GM18517 (cell line): ENCODE measurements around the gene ENOX2.

ENCODE experiments used
- ATAC-seq: cut with Tn5 transposase; IDR thresholded peaks from one replicate; pipeline ENCODE4 v1.9.1; 2021; ENCODE audit warnings: mild to moderate bottlenecking, moderate library complexity; ENCODE audit not compliant: unreplicated experiment

ENOX2 gene

DNA sequence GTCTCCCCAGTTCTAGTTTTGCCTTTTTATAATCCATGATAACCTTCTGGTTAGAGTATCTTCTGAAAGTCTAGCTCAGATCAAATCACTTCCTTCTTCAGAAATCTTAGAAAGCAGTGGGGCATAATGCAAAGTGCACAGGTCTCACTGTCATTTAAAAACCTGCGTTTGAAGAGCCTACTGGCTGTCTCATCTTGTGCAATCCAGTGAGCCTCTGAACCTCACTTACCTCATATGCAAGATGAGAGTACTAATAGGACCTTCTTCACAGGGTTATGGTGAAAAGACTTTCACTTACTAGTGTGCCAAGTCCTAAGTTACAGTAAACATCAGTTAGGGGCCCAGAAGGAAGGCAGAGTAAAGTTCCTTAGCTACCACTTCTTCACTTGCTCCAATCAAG is 131.4 kb downstream of the ENOX2 start:
- no peak for ATAC-seq

DNA sequence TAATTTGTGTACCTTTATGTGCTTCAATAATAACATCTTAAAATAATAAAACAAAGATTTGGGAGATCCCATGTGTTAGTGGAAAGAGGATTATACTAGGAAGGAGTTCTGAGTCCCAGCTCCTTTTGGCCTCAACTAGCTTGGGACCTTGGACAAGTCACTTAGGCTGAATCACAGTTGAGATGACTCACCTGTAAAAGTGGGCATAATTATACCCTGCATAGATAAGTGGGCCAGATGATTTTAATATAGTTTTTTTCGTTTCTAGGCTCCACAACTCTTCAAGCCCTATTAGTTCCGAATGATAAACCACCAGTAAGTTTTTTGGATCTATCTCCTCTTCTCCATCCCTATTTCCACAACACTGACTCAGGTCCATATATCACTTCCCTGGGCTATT is 131.8 kb downstream of the ENOX2 start:
- ATAC-seq = no peak

DNA sequence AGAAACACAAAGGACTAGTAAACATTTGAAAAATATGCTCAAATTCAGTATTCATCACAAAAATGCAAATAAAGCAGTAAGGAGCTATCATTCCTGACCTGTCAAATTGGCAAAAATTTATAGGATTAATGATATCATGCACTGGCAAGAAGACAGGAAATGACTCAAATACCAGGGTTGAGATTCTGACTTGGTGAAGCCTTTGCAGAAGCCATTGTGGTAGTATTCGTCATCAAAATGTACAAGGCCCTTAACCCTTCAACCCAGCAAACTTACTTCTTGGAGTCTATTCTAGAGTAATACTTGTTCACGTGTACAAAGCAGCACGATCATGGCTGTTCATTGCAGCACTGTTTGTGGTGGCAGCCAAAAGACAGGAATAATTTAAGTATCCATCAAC is 132.4 kb downstream of the ENOX2 start:
- no peak for ATAC-seq

DNA sequence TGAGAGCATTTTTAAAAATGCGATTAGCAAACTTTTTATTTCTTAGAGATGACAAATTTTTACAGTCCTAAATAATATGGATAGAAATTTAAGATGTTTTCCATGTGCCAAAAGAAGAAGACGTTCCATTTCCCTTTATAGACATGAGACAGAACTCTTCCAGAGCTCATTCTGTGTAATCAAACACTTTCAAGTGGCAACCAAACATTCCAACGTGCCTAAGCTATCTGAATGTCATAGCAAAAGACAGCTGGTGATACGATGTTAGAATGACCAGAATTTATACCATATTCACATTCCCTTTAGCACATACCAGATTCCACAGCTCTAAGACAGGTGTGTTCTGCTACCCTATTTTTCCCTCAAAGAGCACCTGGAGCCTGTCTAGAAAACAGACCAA is 133.2 kb downstream of the ENOX2 start:
- no peak for ATAC-seq

DNA sequence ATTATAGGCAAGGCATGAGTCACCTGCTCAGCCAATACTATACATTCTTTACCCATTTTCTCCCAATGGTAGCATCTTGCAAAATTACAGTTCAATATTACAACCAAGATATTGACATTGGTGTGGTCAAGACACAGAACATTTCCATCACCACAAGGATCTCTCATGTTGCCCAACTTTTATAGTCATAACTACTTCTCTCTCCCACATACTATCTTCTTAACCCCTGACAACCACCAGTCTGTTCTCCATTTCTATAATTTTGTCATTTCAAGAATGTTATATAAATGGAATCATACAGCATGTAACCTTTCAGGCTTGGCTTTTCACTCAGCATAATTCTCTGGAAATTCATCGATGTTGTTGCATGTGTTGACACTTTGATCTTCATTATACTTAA is 144.9 kb downstream of the ENOX2 start:
- no peak for ATAC-seq

DNA sequence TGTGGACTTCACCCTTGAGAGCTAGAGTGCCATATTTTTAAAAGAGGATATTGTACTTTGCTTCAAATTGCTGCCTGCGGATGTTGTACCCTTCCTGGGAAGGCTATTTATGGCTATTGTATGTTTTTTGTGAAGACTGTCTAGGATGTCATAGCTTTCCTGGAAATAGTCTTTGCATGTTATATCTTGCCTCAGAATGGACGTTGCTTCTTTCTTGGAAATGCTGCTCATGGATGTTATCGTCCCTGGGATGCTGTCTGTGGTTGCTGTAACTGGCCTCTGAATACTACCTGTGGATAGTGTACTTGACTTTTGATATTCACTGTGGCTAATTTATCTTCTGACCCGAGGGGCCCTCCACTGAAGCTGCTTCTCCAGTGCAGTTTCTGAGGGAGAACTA is 146.8 kb downstream of the ENOX2 start:
- ATAC-seq = no peak

DNA sequence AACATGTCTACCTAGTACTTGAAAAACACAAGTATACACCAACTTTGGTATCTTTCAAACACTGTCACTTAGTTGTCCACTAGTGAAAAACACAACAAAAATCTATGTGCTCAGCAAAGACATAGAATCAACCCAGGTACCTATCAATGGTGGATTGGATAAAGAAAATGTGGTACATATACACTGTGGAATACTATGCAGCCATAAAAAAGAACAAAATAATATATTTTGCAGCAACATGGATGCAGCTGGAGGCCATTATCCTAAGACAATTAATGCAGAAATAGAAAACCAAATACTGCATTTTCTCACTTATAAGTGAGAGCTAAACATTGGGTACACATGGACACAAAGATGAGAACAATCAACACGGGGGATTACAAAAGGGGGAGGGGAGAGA is 148.7 kb downstream of the ENOX2 start:
- ATAC-seq = no peak

DNA sequence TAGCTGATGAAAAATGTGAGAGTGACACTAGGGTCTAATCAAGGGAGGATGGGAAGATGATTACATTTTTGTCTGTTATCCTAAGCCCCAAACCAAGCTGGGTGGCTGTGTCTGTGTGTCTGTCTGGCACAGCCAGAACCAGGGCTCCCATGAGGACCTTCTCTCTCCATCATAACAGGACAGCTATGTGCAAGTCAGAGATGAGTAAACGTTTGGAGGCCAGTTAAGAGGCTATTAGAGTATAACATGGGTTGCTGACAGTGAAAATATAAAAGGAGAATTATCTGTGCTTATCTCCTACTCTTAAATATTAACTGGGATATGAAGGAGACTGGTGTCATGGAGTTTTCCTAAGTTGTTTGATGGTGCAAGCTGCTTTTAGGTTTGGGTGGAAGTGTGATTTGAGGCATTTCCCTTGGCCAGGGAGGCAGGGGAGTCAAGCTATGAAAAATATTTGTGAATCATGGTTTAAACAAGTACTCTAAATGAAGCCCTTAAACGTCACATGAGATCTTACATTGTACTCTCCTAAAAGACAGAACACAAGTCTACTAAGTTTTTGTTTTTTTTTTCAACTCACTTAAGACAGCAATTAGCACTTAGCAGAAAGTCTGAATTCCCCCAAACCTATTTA is 156.2 kb downstream of the ENOX2 start:
- ATAC-seq = no peak

DNA sequence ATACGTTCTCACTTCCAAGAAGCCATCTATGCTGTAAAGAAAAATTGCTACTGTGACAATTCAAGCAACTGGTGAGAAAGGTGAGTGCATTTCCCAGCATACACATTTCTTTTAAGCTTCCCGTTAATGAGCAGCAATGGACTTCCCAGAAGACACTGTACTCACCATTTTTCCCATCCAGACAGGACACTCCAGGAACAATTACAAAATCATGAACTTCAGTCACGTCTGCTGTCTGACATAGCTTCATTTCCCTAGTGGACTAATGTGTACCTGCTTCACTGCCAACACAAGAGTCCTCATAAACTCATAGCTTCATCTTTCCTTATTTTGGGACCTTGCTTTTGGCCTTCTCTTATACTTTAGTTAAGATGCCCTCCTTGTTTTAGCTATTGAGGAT is 156.9 kb downstream of the ENOX2 start:
- ATAC-seq = no peak

DNA sequence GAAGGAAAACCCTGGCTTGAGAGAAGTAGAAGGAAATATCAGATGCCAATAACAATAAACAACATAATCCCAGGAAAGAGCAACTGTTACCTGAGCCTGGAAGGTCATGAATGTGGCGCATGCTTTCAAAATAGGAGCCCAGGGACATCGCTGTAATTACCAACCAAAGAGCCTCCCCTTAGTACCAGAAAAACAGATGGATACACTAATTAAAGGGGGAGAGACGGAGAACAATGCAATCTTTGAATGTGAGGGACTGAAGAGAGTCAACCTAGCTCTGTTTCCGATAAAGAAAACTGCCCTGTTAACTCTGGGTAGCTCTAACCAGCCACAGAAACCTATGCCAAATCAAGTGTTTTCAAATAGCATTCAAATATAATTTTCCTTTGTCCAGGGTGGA is 161.4 kb downstream of the ENOX2 start:
- no peak for ATAC-seq

DNA sequence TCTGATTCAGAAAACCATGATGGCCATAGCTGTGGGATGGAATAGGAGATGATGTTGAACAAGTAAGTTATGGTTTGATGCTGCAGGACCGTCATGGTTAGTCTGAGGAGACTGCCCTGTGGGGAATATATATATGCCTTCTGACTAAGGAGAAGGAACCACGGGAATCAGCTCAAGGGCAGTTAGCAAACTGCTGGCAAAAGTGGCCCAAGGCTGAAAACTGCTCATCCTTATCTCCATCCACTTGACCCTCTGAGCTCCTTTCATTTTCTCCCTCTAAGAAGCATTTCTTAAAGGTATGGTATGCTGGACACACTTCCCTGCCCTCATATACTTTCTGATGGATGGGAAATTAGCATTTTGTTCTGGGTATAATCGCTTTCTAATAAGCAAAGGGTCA is 161.9 kb downstream of the ENOX2 start:
- no peak for ATAC-seq

DNA sequence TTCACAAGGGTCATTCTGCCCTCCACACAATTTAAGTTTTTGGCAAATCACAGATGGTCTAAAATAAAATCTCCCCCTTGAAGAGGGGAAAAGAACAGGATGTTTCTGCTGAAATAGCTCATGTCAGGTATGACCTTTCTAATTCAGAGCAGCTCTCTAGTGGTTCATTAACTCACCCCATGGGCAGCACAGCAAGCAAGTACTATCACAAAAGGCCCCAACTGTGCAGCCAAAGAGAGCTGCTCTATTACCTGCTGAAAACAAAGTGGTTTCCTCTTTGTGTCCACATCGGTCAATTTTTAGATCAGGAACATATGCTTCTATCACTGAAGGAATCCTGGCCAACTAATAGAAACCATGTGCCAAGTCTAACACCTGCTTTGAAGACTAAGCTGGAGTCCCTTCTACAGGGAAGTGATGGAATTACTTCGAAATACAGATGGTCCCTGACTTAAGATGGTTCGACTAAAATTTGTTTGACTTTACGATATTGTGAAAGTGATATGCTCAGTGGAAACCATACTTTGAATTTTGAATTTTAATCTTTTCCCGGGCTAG is 164.3 kb downstream of the ENOX2 start:
- no peak for ATAC-seq

DNA sequence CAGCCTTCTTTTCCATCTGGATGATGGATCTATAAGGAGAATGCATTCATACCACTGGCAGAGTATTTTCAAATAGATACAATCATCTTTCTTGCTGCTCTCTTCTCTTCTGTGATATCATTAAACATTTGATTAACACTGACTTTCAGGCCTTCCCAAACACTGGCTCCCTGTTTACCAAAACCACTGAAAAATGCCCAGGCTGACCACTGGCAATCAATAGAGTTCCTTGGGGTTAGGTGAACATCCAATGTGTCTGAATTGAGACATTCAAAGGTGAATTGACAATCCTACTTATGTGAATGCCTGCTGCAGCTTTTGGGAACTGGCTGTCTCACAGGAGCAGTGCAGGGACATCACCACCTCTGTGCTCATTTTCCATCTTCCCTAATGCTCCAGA is 168.3 kb downstream of the ENOX2 start:
- ATAC-seq = no peak

DNA sequence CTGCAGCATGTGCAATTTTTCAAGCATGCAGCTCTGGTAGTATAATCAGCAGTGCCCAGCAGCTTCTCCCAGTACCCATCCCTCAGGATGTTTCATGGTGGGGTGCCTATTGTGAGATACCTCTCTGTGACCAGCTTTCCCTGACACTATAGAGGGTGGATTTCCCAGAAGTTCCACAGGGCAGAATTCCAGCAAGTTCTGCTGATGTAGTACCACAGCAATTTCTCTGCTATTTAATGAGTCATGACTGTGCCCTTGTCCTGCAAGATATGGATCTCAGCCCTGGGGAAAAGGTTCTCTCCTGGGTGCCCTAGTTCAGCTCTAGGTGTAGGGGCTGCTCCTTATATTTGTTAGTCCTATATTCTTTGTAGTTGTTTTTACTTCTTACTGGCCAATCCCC is 174.8 kb downstream of the ENOX2 start:
- no peak for ATAC-seq

DNA sequence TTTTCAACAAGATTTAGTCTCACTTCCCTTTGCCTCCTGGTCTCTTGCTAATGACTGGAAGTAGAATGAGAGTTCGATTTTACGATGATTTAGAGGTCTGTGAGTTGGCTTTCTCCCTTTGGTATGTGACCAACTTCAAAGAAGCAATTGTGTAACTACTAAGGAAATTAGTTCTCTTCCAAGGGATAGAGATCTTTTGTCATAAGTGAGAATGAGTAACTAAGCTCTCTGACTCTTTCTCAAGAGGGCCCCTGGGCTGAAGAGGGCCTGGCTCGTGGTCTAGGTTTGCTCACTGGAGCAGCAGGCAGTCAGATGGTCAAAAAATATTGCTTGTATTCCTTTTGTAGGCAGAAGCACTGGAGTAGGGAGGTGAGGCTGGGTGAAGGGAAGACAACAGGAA is 176.3 kb downstream of the ENOX2 start:
- no peak for ATAC-seq

DNA sequence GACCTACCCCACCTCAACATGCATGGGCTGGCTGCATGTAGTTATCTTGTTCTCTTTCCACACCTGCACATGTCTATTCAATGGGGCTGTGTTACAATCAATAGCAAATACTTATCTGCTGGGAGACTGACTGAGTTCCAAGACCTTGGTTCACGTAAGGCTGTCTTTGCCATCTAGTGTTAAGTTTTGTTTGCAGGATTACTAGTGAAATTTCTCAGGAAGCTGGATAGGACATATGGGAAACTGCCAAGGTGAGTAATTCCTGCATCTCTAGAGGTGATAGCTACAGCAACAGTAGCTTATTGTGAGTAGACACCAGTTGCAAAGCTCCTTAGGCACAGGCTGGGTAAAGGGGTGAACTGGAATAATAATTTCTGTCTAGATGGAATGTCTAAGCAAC is 177.5 kb downstream of the ENOX2 start:
- no peak for ATAC-seq

DNA sequence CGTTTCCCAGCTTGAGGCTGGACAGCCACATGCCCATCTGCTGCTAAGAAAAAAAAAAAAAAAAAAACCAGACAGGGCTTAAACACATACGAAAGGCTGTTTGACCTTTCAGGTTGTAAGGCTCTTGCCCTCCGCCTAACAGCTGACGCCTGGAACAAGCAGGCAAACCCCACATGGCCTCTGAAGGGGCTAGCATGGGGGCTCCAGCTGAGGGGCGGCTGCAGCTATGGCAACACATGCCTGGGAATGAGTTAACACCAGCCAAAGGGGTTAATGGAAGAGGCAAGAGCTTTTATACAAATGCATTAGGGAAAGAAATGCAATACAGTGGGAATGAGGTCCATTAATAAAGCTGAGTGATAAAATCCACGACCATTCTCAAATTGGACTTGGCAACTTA is 183.6 kb downstream of the ENOX2 start:
- ATAC-seq = no peak

DNA sequence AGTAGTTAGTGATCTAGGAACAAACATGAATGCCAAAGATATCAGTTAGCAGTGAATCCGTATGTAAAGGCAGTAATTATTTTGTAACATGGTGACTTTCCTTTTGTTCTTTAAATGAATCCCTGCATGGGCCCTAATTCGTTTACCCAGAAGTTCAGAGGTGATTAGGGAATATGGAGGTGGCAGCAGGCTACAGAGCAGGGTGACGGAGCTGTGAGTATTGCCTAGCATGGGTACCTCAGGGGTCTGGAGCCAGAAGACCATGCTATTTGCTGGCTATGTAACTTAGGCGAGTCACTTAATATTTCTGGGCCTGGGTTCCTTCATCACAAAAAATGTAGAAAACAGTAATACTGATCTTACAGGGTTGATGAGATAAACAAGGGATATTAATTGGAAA is 184.9 kb downstream of the ENOX2 start:
- ATAC-seq = no peak

DNA sequence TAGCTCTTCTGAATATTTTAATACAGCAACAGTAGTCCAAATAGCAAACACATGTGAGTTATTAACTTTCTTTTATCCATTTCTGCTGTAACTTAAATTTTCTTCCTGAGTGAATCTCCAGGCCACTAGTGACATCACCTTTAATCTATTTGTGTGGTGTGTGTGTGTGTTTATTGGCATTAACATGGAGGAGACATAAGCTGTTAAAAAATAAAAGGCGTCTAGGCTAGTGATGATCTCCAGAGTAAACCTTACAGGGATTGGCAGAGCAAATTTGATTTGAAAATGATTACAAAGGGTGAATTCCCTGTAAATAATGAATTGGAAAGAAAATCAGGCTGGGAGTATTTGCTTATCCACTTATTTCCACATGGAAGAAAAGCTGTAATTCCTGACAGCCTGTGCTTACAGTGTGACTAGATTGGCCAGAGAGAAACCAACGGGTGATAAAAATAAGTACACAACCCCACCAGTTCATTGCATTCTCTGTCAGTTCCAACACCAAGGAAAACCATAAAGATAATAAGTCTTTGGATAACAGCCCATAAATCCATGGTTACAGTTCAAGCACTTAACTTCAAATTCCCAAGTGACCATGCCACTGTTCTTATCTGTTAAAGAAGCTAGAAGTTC is 186.1 kb downstream of the ENOX2 start:
- no peak for ATAC-seq

DNA sequence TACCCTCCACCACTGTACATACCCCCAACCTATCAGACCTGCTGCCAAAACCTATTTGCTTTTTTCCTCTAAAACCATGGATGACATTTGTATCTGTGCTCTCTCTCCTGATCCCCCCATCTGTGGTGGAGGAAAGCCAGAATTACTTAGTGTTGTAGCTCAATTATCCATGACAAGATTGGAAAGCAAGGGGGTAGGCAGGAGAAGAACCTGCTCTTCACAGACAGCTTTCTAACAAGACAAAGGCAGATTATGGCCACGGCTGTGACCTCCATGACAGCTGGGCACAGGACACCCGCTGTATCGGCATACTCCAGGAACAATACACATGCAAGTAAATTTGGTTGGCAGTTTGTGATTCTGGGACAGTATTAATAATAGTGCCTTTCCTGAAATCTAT is 186.7 kb downstream of the ENOX2 start:
- ATAC-seq = no peak

DNA sequence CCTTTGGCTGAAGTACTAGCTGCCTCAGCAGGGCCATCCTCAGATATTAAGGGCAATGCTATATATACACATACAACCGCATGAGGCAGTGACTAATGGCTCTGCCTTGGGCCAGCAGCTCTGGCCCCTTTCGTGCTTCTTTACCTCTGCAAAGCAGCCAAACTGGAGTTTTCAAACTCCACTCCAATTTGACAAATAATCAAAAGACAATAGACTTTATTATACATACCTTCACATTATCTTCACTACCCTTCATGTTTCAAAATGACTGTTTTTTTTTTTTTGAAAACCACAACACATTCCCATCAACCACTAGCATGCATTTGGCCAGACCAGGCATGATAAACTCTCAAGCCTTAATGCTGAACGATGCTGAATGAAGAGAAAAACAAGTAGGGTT is 187.7 kb downstream of the ENOX2 start:
- no peak for ATAC-seq

DNA sequence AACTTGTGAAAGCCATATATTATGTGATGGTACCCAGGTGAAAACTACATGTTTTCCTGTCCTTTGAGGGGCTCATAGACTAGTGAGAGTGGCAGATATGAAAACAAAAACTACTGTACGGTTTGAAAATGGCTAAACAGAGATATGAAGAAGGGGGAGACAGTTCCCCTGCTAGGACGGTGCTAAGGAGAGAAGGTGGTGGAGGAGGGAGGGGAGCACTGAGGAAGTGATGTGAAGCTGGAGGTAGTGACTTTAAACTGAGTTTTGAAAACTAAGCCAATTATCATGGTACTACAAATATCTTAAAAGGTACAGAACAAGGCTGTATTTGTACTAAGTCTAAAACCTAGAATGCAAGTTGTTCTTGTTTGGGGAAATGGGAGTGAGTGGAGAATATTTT is 188.3 kb downstream of the ENOX2 start:
- ATAC-seq = no peak

DNA sequence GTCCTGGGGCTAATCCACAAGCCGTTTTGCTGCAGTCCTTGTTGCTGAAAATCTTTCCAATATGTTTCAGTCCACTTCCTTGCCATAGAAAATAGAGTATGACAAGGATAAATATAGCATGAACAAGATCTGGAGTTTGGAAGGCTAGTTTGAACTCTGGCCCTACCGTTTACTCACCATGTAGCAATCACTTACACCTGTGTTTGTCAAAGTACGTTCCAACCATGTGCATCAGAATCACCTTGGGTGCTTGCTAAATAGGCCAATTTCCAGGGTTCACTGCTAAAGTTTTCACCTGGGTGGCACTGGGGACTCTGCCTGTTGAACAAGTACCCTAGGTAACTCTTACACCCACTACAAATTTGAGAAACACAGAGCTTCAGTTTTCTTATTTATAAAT is 188.9 kb downstream of the ENOX2 start:
- ATAC-seq = no peak
